Muscle of back (tissue), 11 donors: ENCODE measurements around the gene P3H3. TPM values are rescaled to one million over a fixed set of nuclear protein-coding genes. Genes with fewer than 3 reads are reported as not detected.
"Not testable (repeated sequence)": the region's sequence is repeated elsewhere in the genome, so short reads cannot be mapped to it uniquely, and the experiment has no call there.

ENCODE experiments used
- DNase-seq, 3 donors: peaks; one replicate each; pipeline versions ENCODE4 v3.0.0 to v3.0.0-alpha.2; 2013
- polyA plus RNA-seq, 10 donors: library from polyadenylated mRNA; unstranded; fragments of 120-200 nt; gene quantifications; one replicate each; pipeline ENCODE4 v1.2.1, GENCODE V29; 2013; ENCODE audit not compliant: insufficient read length in 10 of 10

P3H3 gene
- polyA plus RNA-seq, 10 donors = 32.6 to 62.7 (median 44.1) TPM

- DNase-seq = no peak
Observed at GRCh38 chr12:6843118-6843902, 15.1 kb downstream of the P3H3 start.

- no peak for DNase-seq
Observed at GRCh38 chr12:6845395-6845794, 17.2 kb downstream of the P3H3 start.

DNA sequence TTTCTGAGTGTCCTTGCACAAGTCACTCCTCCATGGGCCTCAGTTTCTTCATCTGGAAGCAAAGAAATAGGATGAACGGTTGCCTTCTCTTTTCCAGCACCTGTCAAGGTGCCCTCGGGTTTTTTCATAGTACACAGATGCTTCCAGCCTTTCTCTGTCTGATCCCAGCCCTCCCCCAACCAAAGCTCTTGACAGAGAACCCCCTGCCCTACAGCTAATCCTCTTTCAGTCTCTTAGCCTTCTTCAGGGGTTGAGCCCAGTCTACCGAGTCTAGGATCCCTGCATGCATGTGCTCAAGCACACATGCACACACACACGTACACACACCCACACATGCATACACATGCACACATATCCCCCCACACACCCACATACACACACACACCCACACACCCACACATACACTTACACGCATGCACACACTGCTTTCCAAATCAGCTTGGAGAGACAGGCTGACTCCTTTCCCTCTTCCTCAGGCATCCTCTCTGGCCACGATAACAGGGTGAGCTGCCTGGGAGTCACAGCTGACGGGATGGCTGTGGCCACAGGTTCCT, 18.2 kb downstream of the P3H3 start:
- no peak for DNase-seq

GRCh38 chr12:6847676-6848075, 19.5 kb downstream of the P3H3 start:
- DNase-seq = no peak

DNA sequence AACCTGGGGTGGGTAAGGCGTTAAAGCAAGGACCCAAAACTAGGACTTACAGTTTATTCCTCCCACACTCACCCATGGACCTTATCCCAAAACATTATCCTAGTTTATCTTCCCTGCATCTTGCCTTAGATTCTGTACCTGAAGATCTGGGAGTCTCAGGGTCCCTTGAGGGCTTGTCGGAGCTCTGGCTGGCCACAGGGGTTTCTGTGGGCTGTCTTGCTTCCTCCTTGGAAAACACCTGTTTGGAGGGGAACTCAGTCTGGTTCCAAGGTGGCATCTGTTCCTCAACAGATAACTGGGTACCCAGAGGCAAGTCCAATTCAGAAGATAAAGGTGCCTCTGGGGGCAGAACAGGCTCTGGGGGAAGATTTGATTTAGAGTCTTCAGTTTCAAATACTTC, 21.2 kb downstream of the P3H3 start:
- no peak for DNase-seq

GRCh38 chr12:6849976-6850560, 21.9 kb downstream of the P3H3 start:
- no peak for DNase-seq

- DNase-seq = no peak
Observed at GRCh38 chr12:6850796-6851152, 22.6 kb downstream of the P3H3 start.

GRCh38 chr12:6851153-6851920, 23.1 kb downstream of the P3H3 start, which contains the start of gene CDCA3:
Gene CDCA3 (minus strand): TSS chr12:6851286. CDS start chr12:6850952, 334 bp downstream.
- DNase-seq = peak; percentile 95 to 99 (median 98)

DNA sequence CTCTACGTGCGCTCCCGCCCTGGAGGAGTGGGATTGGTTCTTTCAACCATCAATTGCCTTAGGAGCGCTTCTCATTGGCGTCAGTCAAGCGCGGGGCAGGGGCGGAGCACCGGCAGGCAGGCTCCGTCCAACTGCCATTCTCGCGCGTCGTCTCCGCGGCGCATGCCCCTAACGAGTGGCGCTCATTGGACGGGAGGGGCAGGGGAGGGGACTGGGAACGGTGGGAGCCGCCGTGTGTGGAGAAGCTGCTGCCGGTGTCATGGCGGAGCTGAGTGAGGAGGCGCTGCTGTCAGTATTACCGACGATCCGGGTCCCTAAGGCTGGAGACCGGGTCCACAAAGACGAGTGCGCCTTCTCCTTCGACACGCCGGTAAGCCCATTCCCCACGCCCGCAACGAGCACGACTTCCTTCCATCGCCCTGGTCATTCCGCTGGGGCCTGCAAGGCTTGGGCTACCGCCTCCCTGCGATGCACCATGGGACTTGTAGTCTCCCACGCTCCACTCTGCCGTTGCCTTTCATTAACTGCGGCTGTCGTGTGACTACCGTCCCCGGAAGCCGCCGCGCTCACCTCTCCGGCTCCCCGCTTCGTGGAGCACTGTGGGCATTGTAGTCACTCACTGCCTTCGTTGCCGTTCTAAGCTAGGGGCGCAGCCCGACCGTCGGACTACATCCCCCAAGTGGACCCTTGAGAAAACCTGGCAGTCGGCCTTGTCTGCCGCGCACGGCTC, 23.9 kb downstream of the P3H3 start, which contains the start of gene USP5:
Gene USP5 (plus strand): TSS at position 230 of the 730 bp plus-strand sequence. CDS start 30 bp downstream, at position 260.
- DNase-seq = peak; percentile 99 to 100 (median 100)

DNA sequence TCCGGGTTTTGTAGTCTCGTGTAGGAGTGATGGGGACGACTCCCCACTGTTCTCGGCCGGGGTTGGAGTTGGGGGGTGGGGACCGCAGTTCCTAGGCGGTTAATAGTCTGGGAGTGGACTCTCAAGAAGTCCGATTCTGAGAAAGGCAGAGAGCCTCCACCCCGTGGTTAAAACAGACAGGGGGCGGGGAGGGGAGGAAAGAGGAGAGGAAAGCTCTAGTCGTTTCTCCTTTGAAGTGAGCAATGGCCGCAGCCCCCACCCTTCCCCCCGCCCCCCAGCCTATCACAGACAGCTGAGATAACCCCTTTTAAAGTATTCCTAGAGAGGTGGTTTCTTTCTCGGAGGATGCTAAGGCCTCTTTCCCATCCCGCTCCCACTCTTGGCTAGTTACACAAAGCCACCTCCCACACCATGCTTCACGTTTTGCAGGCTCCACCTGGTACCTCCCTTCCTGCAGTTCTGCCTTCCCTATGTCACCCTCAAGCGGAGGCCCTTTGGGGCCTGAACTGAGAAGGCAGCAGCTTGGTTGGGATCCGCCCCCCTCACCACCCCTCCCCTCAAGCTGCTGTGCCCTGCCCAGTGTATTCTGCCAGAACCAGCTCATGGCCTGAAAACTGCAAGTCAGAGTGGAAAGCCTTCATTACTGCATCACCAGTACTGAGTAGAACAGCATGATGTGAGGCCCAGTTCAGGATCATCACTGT, 24.6 kb downstream of the P3H3 start:
- peak in 1 of 3 donors; percentile 58 for DNase-seq

- DNase-seq = no peak
Observed at GRCh38 chr12:6853626-6854025, 25.4 kb downstream of the P3H3 start.

GRCh38 chr12:6854036-6854435, 25.8 kb downstream of the P3H3 start:
- no peak for DNase-seq

- DNase-seq = no peak
Observed at GRCh38 chr12:6855322-6855721, 27.1 kb downstream of the P3H3 start.

- DNase-seq = no peak
Observed at GRCh38 chr12:6858799-6859198, 30.6 kb downstream of the P3H3 start.

DNA sequence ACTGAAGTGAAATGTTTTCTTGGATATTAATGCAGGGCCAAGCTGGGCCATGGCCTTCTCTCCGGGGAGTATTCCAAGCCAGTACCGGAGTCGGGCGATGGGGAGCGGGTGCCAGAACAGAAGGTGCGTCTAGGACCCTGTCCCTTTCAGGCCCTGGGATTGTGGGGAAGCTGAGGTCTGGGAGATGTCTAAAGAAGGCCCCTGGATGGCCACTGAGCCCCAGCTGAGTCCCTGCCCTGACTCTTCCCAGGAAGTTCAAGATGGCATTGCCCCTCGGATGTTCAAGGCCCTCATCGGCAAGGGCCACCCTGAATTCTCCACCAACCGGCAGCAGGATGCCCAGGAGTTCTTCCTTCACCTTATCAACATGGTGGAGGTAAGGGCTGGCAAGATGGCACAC, 31.9 kb downstream of the P3H3 start:
- no peak for DNase-seq

GRCh38 chr12:6860942-6861341, 32.7 kb downstream of the P3H3 start:
- DNase-seq = no peak

GRCh38 chr12:6861391-6861790, 33.2 kb downstream of the P3H3 start:
- DNase-seq = no peak

- no peak for DNase-seq
Observed at GRCh38 chr12:6863033-6863432, 34.8 kb downstream of the P3H3 start.

DNA sequence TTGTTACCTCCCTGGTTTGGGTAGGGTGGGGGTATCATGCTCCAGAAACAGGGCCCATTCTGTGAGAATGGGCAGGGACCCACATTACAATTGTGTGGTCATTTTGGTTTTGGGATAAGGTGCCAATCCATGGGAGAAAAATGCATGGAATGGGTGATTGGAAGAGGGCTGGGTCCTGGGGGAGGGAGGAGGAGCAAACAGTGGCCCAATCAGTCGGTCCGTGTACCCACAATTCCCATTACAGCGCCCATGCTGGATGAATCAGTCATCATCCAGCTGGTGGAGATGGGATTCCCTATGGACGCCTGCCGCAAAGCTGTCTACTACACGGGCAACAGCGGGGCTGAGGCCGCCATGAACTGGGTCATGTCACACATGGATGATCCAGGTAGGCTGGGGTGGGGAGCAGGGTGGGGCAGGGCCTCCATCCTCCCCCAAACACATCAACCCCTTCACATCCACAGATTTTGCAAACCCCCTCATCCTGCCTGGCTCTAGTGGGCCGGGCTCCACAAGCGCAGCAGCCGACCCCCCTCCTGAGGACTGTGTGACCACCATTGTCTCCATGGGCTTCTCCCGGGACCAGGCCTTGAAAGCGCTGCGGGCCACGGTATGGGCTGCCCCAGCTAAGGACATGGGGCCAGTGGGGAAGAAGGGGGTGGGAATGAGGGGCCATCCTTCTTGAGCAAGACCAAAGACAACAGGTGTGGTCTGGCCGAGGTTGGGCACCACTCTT, 35.5 kb downstream of the P3H3 start:
- no peak for DNase-seq

GRCh38 chr12:6865307-6865706, 37.1 kb downstream of the P3H3 start:
- DNase-seq = not testable (repeated sequence)
